Left renal cortex interstitium (tissue), 4 donors: ENCODE measurements around the gene PRIMA1. TPM values are rescaled to one million over a fixed set of nuclear protein-coding genes. Genes with fewer than 3 reads are reported as not detected.
"Not testable (repeated sequence)": the region's sequence is repeated elsewhere in the genome, so short reads cannot be mapped to it uniquely, and the experiment has no call there.

Experiments used
- DNase-seq, 4 donors: peaks; one replicate each; pipeline ENCODE4 v3.0.0-alpha.2; 2013; ENCODE audit warnings: low read depth in 4 of 4, low spot score in 2 of 4, missing footprints in 1 of 4
- polyA plus RNA-seq, 4 donors: library from polyadenylated mRNA; unstranded; fragments of 120-200 nt; gene quantifications; one replicate each; pipeline ENCODE4 v1.2.1, GENCODE V29; 2013; ENCODE audit not compliant: insufficient read length in 4 of 4

The PRIMA1 gene
- 1 to 10 TPM; 1.1 to 1.5 (median 1.3) TPM for polyA plus RNA-seq

DNA sequence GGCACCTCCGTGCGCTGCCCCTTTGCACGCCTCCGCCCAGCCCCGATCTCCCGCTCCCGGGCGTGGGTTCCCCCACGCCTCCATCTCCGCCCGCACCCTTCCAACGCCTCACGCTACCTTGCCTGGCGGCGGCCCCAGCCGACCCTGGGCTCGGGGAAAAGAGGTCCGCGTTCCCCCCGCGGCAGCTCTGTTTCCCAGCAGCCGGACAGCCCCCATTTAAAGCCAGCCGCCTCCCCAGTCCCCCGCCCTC is at the start of gene PRIMA1:
PRIMA1 (minus strand) TSS at position 193 of the 250 bp plus-strand sequence. CDS start 767 bp downstream, outside the sequence.
- DNase-seq, result no peak

DNA sequence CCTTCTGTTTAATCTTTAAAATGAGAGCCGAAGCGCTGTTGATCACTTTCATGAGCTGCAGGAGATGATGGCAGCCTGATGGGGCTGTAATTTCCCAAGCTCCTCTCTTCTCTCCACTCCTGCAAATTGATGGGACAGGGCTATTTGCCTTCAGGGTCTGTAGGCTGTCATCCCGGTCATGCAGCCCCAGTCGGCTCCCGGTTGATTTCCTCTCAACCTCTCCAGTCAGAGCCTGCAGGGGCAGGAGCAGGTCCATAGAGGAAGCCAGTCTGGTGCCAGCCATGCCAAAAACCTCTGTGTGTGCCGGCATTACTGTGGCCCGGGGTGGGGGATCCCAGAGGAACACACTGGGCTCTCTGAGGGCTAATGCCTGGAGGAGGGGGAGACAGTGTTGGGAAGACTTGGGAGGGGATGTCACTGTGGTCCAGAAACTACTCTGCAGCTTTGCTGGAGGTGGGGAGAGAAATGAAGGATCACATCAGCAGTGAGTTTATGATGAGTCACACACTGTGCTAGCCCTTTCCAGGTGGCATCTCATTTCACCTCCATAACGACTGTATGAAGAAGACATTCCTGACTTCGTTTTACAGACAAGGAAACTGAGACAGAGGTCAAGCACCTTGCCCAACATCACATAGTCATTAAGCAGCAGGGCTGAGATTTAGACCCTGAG is 46.5 kb upstream of the PRIMA1 start:
- DNase-seq, result no peak

DNA sequence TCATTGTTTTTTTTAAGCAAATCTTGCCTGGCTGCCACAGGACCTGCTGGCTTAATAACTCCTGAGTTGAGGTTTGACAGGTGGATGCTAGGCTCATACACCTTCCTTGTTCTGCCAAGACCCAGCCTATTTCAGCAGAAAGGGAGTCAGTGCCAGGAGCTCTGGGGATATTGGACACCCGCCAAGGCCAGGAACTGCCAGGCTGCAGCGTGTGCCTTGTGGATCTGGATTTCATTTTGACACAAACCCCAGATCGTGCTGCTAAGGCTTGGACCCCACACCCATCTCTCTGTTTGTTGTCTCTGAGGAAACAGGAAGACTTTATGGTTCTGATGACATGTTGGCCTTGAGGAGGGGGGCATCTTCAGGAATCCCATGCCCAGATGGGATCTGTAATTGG is 44.4 kb upstream of the PRIMA1 start:
- no peak for DNase-seq

GRCh38 chr14:93832081-93832480 is 43.8 kb upstream of the PRIMA1 start:
- DNase-seq, result no peak

GRCh38 chr14:93830753-93831461 is 42.6 kb upstream of the PRIMA1 start:
- no peak for DNase-seq

DNA sequence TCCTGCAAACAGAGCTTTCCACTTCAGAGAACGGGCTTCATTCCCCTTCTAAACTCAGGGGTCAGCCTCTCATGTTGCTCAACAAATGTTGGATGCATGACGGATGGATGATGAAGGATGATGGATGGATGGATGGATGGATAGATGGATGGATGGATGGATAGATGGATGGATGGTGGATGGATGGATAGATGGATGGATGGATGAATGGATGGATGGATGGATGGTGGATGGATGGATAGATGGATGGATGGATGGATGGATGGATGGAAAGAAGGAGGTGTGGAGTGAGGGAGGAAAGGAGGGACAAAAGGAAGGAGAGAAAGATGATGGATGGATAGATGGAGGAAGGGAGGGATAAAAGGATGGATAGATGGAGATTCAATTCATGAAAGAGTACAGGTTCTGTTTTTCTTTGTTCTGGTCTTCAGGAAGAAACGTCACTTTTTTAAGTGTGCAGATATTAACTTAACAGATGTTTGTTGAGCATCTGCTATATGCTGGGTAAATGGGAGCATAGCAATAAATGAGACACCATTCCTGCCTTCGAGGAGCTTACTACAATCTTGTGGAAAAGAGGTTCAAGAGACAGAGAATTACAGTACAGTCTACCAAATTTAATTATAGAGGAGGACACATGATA is 41.7 kb upstream of the PRIMA1 start:
- DNase-seq, result no peak

- no peak for DNase-seq
These were observed 36.9 kb upstream of the PRIMA1 start for GRCh38 chr14:93825235-93825553.

- DNase-seq, result no peak
These were observed 36.4 kb upstream of the PRIMA1 start for GRCh38 chr14:93824518-93825234.

DNA sequence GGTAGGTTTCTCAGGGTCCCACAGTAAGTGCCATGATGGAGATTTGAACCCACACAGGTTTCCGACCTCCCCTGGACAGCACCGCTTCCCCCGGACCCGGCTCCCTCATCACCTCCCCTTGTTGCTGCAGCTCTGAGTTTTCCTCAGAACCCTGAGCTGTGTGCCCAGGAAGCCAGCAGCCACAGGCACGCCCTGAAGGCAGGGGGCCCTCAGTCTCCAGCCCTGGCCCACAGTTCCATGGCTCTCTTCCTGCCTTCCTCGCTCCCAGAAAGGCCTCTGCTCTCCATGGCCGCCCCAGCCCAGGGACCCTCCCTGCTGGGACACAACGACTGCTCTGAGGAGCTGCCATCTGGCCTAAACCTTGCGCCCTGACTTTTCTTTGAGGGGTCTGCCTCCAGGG is 35.8 kb upstream of the PRIMA1 start:
- DNase-seq, result no peak

DNA sequence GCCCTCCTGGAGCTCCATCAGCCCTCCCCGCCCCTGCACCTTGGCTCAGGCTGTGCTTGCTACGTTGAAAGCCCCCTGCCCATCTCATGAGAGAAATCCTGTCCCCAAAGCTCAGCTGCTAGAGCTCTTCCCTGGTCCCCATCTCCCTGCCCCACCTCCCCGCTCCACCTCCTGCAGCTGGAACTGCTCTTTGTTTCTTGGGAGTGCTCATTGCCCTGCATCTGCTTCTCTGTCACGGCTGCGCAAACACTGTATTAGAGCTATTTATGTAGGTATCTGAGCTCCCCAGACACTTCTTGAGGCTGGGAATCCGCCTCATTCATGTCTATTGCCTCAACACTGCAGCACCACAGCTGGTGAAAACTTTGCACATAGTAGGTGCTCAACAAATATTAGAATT is 32.8 kb upstream of the PRIMA1 start:
- no peak for DNase-seq

DNA sequence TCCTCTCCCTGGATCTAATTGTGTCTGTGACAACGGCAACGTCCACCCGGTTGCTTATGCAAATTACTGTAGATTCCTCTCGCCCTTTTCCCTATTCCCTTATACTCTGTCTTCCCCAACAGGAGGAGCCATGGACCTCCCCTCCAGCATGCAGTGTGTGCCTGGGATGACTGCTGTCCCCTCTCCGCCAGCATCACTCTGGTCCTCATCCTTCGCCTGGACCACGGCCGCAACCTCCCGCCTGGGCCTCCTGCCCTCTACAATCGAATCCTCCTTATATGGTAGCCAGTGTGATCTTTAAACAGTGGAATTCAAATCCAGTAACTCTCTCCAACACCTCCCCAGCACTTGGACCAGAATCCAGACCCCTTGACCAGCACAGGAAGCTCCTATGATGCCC is 30.6 kb upstream of the PRIMA1 start:
- no peak for DNase-seq

- DNase-seq, result no peak
These were observed 23.4 kb upstream of the PRIMA1 start for GRCh38 chr14:93811676-93812075.

DNA sequence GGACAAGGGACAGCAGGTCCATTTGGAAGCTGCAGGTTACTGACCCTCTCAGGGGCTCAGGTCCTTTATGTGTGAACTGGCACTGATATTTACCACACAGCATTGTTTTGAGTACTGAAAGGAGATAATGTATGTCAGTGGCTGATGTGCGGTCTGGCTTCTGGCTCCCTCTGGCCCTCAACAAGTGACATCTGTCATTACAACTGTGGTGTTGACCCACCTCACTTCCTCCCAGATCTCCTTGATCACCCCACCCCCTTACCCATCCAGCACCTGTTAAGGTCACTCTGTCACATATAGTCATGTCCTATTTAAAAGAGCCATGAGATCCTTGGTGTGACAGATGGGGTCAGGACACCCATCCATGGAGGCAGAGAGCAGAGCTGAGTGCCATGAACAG is 22.7 kb upstream of the PRIMA1 start:
- no peak for DNase-seq

DNA sequence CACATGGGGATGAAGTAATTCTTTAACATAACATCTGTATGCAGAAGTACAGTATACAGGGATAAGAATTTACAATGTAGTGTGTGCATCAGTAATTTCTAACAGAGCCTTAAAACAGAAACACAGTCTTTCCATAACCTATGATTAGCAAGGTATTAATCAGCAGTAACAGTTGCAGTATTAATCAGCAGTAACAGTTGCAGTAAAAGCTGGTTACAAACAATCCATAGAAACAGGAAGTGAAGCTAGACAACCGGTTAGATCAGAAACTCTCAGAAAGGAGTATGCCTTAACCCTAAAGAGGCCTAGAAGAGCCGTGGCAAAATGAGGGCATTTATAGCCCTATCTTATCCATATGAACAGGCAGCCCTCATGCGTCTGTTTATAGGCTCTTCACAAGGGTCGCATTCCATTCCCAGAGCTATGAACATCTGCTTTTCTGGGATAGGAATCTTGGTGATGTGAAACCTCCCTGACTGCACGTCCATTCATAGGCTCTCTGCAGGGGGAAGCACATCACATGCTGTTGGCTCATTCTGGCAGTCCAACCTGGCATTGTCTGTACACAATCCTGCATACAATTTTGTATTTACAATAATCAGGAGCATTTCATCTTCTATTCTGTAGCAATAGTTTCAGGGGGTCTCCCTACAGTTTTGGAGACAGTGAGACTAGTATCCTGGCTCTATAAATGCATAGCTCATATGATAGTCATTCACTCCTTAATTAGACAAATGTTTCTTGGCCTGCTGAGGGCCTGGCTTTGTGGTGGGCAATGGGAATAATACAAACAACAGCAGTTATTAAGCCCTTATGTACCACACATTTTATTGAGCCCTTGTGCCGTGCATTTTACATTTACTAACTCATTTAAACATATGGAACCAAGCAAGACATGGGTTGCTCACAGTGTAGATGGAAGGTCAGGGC is 21.5 kb upstream of the PRIMA1 start:
- DNase-seq, result not testable (repeated sequence)

- DNase-seq, result no peak
These were observed 16.4 kb upstream of the PRIMA1 start for GRCh38 chr14:93804654-93805053.

- DNase-seq, result no peak
These were observed 15.4 kb upstream of the PRIMA1 start for GRCh38 chr14:93803408-93804318.

- no peak for DNase-seq
These were observed 12.0 kb upstream of the PRIMA1 start for GRCh38 chr14:93799989-93800921.

DNA sequence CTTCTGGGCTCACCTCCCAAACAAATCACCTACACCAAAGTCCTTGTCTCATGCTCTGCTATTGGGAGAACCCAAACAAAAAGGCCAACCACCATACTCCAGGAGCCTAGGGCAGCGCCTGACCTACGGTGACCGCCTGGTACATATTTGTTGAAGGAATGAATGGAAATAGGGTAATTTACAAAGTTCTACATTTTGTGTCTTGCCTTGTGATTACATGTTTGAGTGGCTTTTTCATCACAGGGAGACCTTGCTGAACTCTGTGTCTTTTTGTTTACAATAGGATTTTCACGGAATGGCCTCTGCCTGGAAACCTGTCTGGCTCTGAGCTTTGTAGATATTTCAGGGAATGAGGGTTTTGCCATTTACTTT is 11.3 kb upstream of the PRIMA1 start:
- DNase-seq, result no peak
